Endothelial cell of umbilical vein (primary cell): ENCODE data around the gene PRKAR1B. TPM values are rescaled to one million over a fixed set of nuclear protein-coding genes. Genes with fewer than 3 reads are reported as not detected.

Experiments used
- BruUV-seq: library from RNA; stranded (reverse); fragments of 400-500 nt; replicated peaks from 2 replicates; lab custom pipeline; 2021; lab: Mats Ljungman, UMichigan
- CTCF ChIA-PET: fragments of 300-600, 350-600 bp; sonication (Branson Sonifier 250); formaldehyde crosslinking; loops from one replicate; lab custom pipeline; 2021; ENCODE audit warnings: antibody characterized with exemption, inconsistent platforms; lab: Charles Lee
- POLR2A ChIA-PET: fragments of 300-600, 350-600 bp; sonication (Branson Sonifier 250); formaldehyde crosslinking; loops from one replicate; lab custom pipeline; 2021; ENCODE audit warnings: antibody characterized with exemption, inconsistent platforms; lab: Charles Lee
- DNase-seq: peaks from one replicate; pipeline ENCODE4 v3.0.0-alpha.2; 2011; ENCODE audit warnings: low read depth, low spot score
- FAIRE-seq: peaks from 2 replicates; lab custom pipeline; 2011; peaks lifted over from hg19 to GRCh38; lab: Jason Lieb, UNC
- H2AFZ ChIP-seq: 2 replicates; pipeline ENCODE4 v1.6.0; 2012; ENCODE audit warnings: low read depth, low read length, control low read depth, inconsistent platforms
- H3K27ac ChIP-seq: 2 replicates; pipeline ENCODE4 v1.5.1; 2011; ENCODE audit warnings: low read depth, mild to moderate bottlenecking, control low read depth, low read length, moderate library complexity; ENCODE audit not compliant: insufficient read depth
- H3K27me3 ChIP-seq, 2 experiments: 2 replicates each; pipeline versions ENCODE4 v1.6.0 to v1.6.1; 2011; ENCODE audit warnings: low read length in 2 of 2, mixed read lengths in 1 of 2; ENCODE audit not compliant: control insufficient read depth in 2 of 2, insufficient read depth in 2 of 2
- H3K36me3 ChIP-seq, 2 experiments: 2 replicates in 1 of 2; 3 replicates in 1 of 2; pipeline ENCODE4 v1.5.1; 2011; ENCODE audit warnings: low read length in 2 of 2, mild to moderate bottlenecking in 1 of 2, moderate library complexity in 1 of 2; ENCODE audit not compliant: control insufficient read depth in 2 of 2, insufficient read depth in 2 of 2; ENCODE audit errors: extremely low read depth in 1 of 2
- H3K4me1 ChIP-seq: 3 replicates; pipeline ENCODE4 v1.5.1; 2011; ENCODE audit warnings: mild to moderate bottlenecking, low read length; ENCODE audit not compliant: control insufficient read depth, insufficient read depth; ENCODE audit errors: extremely low read depth
- H3K4me2 ChIP-seq: 2 replicates; pipeline ENCODE4 v1.6.1; 2011; ENCODE audit warnings: low read length, control low read depth, mixed read lengths; ENCODE audit not compliant: insufficient read depth
- H3K4me3 ChIP-seq, 3 experiments: fragments of 200-600 bp in 1 of 3; sonication (generic), shearing (Covaris generic) in 1 of 3; replicated peaks in 1 of 3; 2 replicates each; pipeline ENCODE4 v1.5.1; 2011 to 2016; ENCODE audit warnings: control low read depth in 3 of 3, low read length in 3 of 3, mild to moderate bottlenecking in 2 of 3, inconsistent platforms in 1 of 3, low read depth in 1 of 3, moderate library complexity in 1 of 3; ENCODE audit not compliant: insufficient read depth in 1 of 3
- H3K79me2 ChIP-seq: 2 replicates; pipeline ENCODE4 v1.6.0; 2012; ENCODE audit warnings: low read length, inconsistent platforms; ENCODE audit not compliant: control insufficient read depth, insufficient read depth
- H3K9ac ChIP-seq: replicated peaks from 2 replicates; pipeline ENCODE3; 2011; ENCODE audit warnings: low read length, control low read depth; ENCODE audit not compliant: insufficient read depth; ENCODE audit errors: extremely low read depth
- H3K9me1 ChIP-seq: replicated peaks from 3 replicates; pipeline ENCODE4 v1.6.0; 2011; ENCODE audit warnings: mild to moderate bottlenecking, low read length; ENCODE audit not compliant: control insufficient read depth, insufficient read depth; ENCODE audit errors: extremely low read depth
- H3K9me3 ChIP-seq: replicated peaks from 2 replicates; pipeline ENCODE4 v1.5.1; 2012; ENCODE audit warnings: low read length, inconsistent platforms; ENCODE audit not compliant: control insufficient read depth, insufficient read depth
- H4K20me1 ChIP-seq: replicated peaks from 2 replicates; pipeline ENCODE3; 2011; ENCODE audit warnings: mild to moderate bottlenecking, low read length; ENCODE audit not compliant: control insufficient read depth, insufficient read depth; ENCODE audit errors: extremely low read depth
- EZH2 ChIP-seq: IDR thresholded peaks from 2 replicates; pipeline ENCODE4 v1.6.1; 2012; ENCODE audit warnings: borderline replicate concordance, low read depth, mild to moderate bottlenecking, moderate library complexity, low read length, inconsistent platforms; ENCODE audit not compliant: severe bottlenecking
- FOS ChIP-seq: IDR thresholded peaks from 2 replicates; pipeline ENCODE4 v1.6.1; 2011; ENCODE audit warnings: mild to moderate bottlenecking, low read length, moderate library complexity, borderline replicate concordance; ENCODE audit not compliant: insufficient read depth
- GATA2 ChIP-seq: IDR thresholded peaks from 2 replicates; pipeline ENCODE4 v1.7.0; 2011; ENCODE audit warnings: low read depth, mild to moderate bottlenecking, moderate library complexity, mixed read lengths, low read length; ENCODE audit not compliant: insufficient read length, insufficient read depth
- JUN ChIP-seq: IDR thresholded peaks from 2 replicates; pipeline ENCODE4 v1.6.1; 2011; ENCODE audit warnings: borderline replicate concordance, low read depth; ENCODE audit not compliant: insufficient read length, insufficient read depth
- MYC ChIP-seq: IDR thresholded peaks from one replicate; pipeline ENCODE4 v1.6.1; 2011; ENCODE audit warnings: mild to moderate bottlenecking, low read depth, low read length
- POLR2A ChIP-seq: IDR thresholded peaks from 2 replicates; pipeline ENCODE4 v1.6.1; 2012; ENCODE audit warnings: low read depth, mild to moderate bottlenecking, control low read depth, low read length
- POLR2AphosphoS5 ChIP-seq: IDR thresholded peaks from 2 replicates; pipeline ENCODE4 v1.6.1; 2012; ENCODE audit warnings: low read depth, mild to moderate bottlenecking, control low read depth, low read length, moderate library complexity; ENCODE audit not compliant: insufficient read depth
- dilution Hi-C: fragments of 300-500 bp; cut with MboI; formaldehyde crosslinking; loops from one replicate; pipeline ENCODE4 v1.15.0; 2019; ENCODE audit warnings: low sequenced_read_pairs; ENCODE audit not compliant: extremely low pct_ligation_motif_present
- intact Hi-C: fragments of 100-400 bp; cut with micrococcal nuclease; formaldehyde crosslinking; loops from one replicate; pipeline ENCODE4 v1.10.0; 2022
- polyA plus RNA-seq, 4 experiments: library from polyadenylated mRNA; depleted of rRNA in 3 of 4; stranded (reverse) in 3 of 4; unstranded in 1 of 4; fragments of >200 nt; gene quantifications; 2 replicates each; pipeline versions ENCODE4 v1.2.1 to v1.2.3, GENCODE V29; 2011 to 2012; ENCODE audit warnings: missing spikeins in 1 of 4
- total RNA-seq: library from RNA; stranded (reverse); gene quantifications from 2 replicates; pipeline ENCODE4 v1.2.3, GENCODE V29; 2021
- TF ChIP-seq, protein P1 (sequence below): IDR thresholded peaks from 2 replicates; pipeline ENCODE4 v1.6.1; 2011; ENCODE audit not compliant: insufficient read depth, insufficient read length
- TF ChIP-seq, protein P2 (sequence below), 2 donors: IDR thresholded peaks; 1 replicate in 1 of 2; 2 replicates in 1 of 2; pipeline ENCODE4 v1.5.1; 2011; ENCODE audit warnings: low read length in 2 of 2, mild to moderate bottlenecking in 2 of 2, moderate library complexity in 2 of 2, control low read depth in 1 of 2, inconsistent platforms in 1 of 2, low read depth in 1 of 2; ENCODE audit not compliant: insufficient read depth in 1 of 2; ENCODE audit errors: extremely low read depth in 1 of 2

PRKAR1B gene
- total and polyA plus RNA-seq, 2 donors (not counting 3 experiments of a cell fraction or from before 2014, with no cell fraction given): 15.4 to 29.2 TPM

DNA sequence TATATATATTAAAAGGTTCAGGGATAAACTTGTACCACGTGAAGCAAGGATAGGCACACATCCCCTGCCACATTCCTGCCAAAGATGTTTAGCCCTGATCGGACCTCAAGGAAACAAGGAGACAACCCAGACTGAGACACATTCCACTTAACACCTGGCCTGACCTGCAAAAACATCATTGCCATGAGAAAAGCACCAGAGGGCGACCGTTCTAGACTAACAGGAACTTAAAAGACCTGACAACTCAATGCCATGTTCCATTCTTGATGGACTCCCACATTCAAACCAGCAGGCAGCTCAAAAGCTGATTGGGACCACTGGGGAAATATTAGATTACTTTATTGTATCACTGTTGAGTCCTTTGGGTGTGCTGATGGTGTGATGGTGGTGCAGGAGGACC, 199.4 kb downstream of the PRKAR1B start:
- no peak overlapping the region for H3K4me3 ChIP-seq
- intact Hi-C loops: no loop called here
- H3K9ac ChIP-seq: no peak overlapping the region
- dilution Hi-C loops: no loop called here
- H3K4me2 ChIP-seq: no peak overlapping the region
- H3K9me3 ChIP-seq: no peaks in the 10 kb centered on the region
- no peaks in the 10 kb centered on the region for H3K36me3 ChIP-seq
- H3K9me1 ChIP-seq: no peaks in the 10 kb centered on the region
- no peak overlapping the region for H3K27ac ChIP-seq
- ChIA-PET CTCF (interaction anchor here (1.1 kb wide), 1 partner anchor 15 kb away, joined by 5 read pairs; no protein-coding TSS in a partner anchor), POLR2A (no interaction called here)
- no peaks in the 10 kb centered on the region for H4K20me1 ChIP-seq
- no peak for FAIRE-seq
- BruUV-seq: no TSS peak
- H3K27me3 ChIP-seq: no peaks in the 10 kb centered on the region
- DNase-seq: no peak
- no peaks in the 10 kb centered on the region for H3K79me2 ChIP-seq
- no peaks in the 10 kb centered on the region for H3K4me1 ChIP-seq
- TF ChIP-seq, protein P1, sequence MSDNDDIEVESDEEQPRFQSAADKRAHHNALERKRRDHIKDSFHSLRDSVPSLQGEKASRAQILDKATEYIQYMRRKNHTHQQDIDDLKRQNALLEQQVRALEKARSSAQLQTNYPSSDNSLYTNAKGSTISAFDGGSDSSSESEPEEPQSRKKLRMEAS: no peak
- TF ChIP-seq POLR2AphosphoS5 (no peak), JUN (no peak), EZH2 (no peak), FOS (no peak), GATA2 (no peak), MYC (no peak), POLR2A (no peak)
- TF ChIP-seq, protein P2, sequence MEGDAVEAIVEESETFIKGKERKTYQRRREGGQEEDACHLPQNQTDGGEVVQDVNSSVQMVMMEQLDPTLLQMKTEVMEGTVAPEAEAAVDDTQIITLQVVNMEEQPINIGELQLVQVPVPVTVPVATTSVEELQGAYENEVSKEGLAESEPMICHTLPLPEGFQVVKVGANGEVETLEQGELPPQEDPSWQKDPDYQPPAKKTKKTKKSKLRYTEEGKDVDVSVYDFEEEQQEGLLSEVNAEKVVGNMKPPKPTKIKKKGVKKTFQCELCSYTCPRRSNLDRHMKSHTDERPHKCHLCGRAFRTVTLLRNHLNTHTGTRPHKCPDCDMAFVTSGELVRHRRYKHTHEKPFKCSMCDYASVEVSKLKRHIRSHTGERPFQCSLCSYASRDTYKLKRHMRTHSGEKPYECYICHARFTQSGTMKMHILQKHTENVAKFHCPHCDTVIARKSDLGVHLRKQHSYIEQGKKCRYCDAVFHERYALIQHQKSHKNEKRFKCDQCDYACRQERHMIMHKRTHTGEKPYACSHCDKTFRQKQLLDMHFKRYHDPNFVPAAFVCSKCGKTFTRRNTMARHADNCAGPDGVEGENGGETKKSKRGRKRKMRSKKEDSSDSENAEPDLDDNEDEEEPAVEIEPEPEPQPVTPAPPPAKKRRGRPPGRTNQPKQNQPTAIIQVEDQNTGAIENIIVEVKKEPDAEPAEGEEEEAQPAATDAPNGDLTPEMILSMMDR (IDR thresholded peaks at IDR 0.05; ENCODE audit: extremely low read depth in 1 of 2, insufficient read depth in 1 of 2, low read depth in 1 of 2, low read length in 2 of 2): no peak
- no peak overlapping the region for H2AFZ ChIP-seq
